HL-60/S4 treated with phorbol 12-myristate 13-acetate at 8.2 ng/mL for 4 days and 3 days (cell line): Measurements from ENCODE around the gene NRG2.

ENCODE experiments used
- in situ Hi-C: fragments of 300-500 bp; cut with MboI; formaldehyde crosslinking; loops from 2 replicates; pipeline ENCODE4 v1.15.0; 2022; ENCODE audit warnings: low sequenced_read_pairs

NRG2 gene

GRCh38 chr5:139844472-139845145, 198.5 kb downstream of the NRG2 start:
- in situ Hi-C loops = no loop called here

DNA sequence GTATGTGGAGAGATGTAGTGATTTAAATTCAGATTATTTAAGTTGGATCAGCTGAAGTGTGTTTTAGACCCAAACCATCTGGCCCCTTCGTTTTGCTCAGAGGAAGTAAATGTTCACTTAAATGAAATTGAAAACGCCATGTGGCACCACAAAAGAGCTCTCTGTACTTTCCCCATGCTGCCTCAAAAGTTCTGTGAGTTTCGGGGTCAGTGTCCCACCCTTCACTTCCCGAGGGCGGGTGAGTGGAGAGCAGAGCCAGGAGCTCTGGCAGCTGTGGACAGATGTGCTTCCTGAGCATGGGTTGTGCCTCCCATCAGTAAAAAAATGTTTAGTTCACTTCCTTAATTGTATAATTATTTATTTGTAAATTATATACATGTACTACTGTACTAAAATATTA, 199.1 kb downstream of the NRG2 start:
- in situ Hi-C loops = no loop called here

DNA sequence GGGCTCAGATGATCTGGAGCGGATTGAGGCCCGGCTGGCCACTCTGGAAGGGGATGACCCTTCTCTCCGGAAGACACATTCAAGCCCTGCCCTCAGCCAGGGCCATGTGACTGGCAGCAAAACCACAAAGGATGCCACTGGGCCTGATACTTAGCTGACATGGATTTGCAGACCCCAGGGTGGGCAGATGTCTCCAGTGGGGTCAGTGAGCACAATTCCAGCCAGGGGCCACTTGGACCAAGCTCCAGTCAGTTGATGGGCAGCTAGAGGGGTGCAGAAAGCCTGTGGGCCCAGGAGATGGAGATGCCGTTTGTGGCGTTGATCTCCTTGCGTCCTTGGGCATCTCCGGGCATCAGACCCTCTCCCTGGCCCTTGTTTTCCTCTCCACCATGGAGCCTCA, 200.8 kb downstream of the NRG2 start:
- in situ Hi-C loops = no loop called here

GRCh38 chr5:139841549-139841948, 201.6 kb downstream of the NRG2 start:
- in situ Hi-C loops = no loop called here

DNA sequence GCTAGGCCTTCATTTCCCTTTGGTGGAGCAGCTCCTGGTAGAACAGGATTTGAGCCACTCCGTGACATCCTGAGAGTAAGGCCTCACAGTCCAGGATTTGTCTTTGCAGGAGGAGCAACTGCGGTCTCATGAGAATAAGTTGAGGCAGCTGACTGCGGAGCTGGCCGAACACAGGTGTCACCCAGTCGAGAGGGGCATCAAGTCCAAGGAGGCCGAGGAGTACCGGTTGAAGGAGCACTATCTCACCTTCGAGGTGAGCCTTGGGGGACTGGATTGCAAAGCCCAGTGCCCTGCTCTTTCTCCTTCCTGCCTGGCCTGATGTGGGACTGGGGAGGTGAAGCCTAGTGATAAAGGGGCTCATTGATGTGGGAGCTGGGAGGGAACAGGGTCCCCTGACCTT, 203.2 kb downstream of the NRG2 start:
- in situ Hi-C loops = no loop called here

DNA sequence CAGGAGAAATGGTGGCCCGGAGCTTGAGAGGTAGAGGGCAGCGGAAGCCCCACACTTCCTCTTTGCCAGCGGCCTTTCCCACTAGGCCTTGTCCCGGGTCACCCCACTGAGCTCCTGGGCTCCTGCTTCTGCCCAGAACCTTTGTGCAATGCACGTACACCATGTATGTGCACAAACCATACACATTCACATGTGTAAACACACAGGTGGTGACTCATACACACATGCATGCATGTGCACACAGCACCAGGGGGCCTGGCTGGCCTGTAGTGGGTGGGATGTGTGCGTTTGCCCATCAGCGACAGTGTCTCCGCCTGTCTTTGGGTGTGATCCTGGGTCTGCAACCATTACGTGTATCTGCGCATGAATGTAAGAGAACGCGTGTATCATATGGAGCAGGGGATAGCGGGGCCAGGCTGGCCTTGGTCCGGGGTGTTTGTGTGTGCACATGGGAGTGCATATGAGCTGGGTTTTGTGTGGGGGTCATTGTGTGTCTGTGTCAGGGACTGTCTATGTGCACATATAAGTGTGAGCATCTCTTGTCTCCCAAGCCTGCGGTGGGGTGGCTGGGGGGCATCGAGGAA, 203.8 kb downstream of the NRG2 start:
- in situ Hi-C loops = no loop called here

- in situ Hi-C loops = no loop called here
These were observed 204.5 kb downstream of the NRG2 start for GRCh38 chr5:139838381-139839197.

DNA sequence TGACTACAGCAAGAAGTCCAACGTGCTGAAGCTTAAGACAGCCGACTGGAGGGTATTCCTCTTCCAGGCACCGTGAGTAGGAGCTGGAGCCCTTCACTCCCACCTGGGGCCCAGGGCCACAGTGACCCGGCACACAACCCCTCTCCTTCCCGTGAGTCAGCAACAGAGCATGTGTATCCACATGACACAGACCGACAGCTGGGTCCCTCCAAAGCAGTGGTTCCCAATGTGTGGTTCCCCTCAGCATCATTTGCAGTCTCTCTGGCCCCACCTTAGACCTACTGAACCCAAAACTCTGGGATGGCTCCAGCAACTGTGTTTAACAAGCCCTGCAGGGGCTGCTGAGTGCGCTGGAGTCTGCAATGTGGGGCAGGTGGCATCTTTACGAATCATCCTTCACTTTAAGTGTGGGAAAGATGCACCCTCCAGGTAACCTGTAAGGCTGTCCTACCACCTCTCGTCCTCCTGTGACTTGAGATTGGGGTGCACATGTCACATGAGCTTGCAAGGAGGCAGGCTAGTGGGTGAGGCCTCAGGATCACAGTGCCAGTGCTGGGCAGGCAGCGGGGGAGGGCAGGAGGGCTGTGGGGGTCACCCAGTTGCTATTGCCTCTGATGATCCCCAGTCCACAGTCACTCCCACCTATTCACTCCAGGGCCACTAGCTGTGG, 205.3 kb downstream of the NRG2 start:
- in situ Hi-C loops = no loop called here

GRCh38 chr5:139836469-139837208, 206.5 kb downstream of the NRG2 start:
- in situ Hi-C loops = no loop called here

GRCh38 chr5:139835656-139836055, 207.4 kb downstream of the NRG2 start:
- in situ Hi-C loops = no loop called here

DNA sequence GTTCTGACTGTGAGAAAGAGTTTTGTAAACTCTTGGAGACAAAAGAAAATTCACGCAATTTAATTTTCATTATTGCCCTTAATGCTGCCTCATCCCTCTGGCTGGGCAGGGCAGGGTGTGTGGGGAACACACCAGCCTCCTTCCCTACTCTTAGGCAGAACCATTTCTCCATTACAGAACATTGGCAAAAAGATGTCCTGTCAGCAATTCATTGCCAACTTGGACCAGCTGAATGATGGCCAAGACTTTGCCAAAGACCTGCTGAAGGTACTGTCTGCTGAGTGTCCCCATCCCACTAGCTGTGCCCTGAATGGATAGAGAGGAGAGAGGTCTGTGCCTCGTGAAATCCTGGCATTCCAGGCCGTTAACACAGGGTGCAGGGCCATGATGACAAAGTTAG, 209.6 kb downstream of the NRG2 start:
- in situ Hi-C loops = no loop called here

DNA sequence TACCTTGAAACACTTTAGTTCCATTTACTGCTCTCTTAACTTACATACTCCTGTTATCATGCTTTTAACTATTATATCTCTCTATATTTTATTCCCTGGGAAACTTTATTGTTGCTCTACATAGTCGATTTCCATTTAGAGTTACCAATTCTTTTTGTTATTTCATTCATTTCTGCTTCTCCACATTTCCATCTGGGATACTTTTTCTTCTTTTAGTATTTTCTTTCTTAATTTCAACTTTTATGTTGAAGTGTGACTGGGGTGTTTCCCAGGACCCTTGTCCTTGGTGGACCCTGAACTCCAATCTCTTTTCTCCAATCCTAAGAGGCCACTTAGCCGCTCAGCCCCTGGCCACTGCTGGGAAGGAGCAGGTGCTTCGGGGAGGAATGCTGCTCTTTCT, 211.5 kb downstream of the NRG2 start:
- in situ Hi-C loops = no loop called here

DNA sequence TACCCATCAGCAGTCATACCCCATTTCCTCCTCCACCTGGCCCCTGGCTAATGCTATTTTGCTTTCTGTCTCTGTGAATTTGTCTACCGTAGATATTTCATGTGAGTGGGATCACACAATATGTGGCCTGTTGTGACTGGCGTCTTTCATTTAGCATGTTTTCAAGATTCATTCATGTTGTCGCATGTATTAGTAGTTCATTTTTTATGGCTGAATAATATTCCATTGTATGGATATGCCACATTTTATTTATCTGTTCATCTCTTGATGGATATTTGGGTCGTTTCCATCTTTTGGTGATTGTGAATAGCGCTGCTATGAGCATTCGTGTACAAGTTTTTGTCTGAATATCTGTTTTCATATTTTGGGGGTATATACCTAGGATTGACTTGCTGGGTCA, 213.6 kb downstream of the NRG2 start:
- in situ Hi-C loops = no loop called here

DNA sequence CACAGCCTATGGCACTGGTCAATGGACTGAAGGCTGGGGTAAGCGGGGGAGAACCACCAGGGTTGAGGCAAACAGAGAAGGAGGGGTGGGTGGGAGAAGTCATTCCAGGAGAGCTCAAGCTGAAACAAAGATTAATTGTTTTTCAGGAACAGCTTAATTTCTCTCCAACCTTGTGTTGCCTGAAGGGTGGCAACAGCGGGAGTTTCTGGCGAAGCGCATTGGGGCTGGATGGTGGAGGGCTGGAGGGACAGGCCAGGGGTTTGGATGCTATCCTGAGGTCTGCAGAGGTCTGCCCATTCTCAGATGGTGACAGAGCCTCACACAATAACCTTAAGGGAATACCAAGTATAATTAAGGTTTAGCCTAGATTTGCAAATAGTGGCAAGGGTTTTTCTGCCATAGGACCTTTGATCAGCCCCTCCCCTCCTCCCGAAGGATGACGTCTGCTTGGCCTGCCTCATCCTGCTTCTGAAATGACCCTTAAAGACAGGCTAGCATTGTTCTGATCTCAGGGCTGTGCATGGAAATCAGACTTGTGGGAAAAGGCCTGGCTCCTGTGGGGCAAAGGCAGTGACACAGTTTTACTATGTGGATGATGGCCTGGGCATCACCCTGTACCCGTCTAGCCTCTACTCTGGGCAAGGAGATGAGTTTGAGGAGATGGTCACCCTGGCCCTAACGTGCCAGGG, 214.7 kb downstream of the NRG2 start:
- in situ Hi-C loops = no loop called here

GRCh38 chr5:139825690-139826089, 217.4 kb downstream of the NRG2 start:
- in situ Hi-C loops = no loop called here

DNA sequence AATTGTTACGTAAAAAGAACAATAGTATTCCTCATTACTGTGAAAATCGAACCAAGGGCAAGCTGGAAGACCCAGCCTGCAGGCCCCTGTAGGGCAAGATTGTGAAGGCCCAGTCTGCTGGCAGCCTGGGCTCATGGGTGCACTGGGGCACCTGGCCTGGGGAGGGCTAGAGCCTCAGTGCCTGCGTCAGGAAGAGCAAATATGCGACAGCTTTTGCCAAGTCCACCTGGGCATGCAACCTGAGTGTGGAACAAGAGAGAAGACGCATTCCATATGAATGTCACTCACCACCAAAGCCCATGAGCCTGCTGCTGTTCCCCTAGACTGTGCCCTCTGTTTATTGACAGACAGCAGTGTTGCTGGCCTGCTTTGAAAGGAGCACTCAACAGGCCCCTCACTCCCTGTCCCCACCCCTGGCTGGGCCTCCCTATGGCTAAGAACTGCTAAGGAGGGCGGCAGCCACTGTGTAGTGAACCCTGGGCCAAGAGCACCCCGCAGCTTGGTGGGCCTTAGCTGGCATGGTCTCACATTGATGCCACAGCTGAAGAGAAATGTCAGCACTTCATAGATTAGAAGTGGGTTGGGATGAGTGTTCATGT, 219.2 kb downstream of the NRG2 start:
- in situ Hi-C loops = no loop called here

DNA sequence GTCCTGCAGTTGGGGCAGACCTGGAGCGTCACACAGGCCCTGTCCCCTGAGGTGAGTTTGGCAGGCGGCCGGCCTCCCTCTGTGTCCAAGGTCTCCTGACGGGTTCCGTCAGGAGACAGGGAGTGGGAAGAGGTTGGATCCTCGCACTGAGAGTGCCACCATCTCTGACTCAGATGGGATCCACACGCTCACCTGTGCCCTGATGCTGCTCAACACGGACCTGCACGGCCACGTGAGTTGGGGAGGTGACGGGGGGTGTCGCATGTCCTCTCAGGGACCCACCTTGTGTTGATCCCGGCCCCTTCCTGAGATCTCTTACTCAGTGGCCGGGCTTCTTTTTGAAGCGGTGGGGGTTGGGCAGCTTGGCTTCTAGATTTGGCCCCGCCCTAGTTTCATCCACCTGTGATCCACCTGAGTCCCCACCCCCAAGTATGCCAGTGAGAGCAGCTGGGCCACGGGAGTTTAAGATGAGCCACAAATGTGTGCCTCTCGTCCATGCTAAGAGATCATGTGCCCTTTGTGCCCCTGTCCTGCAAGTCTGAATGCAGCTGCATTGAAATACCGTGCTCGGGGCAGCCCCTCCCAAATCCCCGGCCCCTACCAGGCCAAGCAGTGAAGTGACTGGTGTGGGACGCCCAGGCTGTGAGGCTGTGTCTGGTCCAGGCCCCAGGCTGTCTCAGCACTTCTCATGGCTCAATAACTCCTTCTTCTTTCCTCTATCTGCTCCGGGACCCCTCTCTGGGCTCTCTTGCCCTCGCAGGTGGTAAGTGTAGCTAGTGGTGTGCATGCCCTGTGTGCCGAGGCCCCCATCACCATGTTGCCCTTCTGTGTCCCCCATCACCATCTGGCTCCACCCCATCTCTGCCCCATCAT, 220.3 kb downstream of the NRG2 start:
- in situ Hi-C loops = no loop called here

GRCh38 chr5:139821806-139822552, 221.1 kb downstream of the NRG2 start:
- in situ Hi-C loops = no loop called here
